Measurements from ENCODE around the gene FRMD8.

The FRMD8 gene

GRCh38 chr11:65426839-65427690 is 40.6 kb downstream of the FRMD8 start:
- Histone ChIP-seq H3K27ac (peak overlapping the region; percentile 97), H3K4me1 (ENCODE audit: control insufficient read depth in 1 of 2, insufficient read depth in 1 of 2, low read depth in 1 of 2, low read length in 1 of 2) (peaks cover 58 to 62% of the 10 kb centered on the region in 2 experiments), H3K9me3 (no peaks in the 10 kb centered on the region), H3K36me3 (peaks cover 59% of the 10 kb centered on the region), H3K27me3 (no peaks in the 10 kb centered on the region), H3K4me3 (ENCODE audit: low read depth in 1 of 2, low read length in 1 of 2) (peak overlapping the region; percentile 93 to 95)
- TF ChIP-seq, protein P1, sequence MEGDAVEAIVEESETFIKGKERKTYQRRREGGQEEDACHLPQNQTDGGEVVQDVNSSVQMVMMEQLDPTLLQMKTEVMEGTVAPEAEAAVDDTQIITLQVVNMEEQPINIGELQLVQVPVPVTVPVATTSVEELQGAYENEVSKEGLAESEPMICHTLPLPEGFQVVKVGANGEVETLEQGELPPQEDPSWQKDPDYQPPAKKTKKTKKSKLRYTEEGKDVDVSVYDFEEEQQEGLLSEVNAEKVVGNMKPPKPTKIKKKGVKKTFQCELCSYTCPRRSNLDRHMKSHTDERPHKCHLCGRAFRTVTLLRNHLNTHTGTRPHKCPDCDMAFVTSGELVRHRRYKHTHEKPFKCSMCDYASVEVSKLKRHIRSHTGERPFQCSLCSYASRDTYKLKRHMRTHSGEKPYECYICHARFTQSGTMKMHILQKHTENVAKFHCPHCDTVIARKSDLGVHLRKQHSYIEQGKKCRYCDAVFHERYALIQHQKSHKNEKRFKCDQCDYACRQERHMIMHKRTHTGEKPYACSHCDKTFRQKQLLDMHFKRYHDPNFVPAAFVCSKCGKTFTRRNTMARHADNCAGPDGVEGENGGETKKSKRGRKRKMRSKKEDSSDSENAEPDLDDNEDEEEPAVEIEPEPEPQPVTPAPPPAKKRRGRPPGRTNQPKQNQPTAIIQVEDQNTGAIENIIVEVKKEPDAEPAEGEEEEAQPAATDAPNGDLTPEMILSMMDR (IDR thresholded peaks at IDR 0.05), result no peak

DNA sequence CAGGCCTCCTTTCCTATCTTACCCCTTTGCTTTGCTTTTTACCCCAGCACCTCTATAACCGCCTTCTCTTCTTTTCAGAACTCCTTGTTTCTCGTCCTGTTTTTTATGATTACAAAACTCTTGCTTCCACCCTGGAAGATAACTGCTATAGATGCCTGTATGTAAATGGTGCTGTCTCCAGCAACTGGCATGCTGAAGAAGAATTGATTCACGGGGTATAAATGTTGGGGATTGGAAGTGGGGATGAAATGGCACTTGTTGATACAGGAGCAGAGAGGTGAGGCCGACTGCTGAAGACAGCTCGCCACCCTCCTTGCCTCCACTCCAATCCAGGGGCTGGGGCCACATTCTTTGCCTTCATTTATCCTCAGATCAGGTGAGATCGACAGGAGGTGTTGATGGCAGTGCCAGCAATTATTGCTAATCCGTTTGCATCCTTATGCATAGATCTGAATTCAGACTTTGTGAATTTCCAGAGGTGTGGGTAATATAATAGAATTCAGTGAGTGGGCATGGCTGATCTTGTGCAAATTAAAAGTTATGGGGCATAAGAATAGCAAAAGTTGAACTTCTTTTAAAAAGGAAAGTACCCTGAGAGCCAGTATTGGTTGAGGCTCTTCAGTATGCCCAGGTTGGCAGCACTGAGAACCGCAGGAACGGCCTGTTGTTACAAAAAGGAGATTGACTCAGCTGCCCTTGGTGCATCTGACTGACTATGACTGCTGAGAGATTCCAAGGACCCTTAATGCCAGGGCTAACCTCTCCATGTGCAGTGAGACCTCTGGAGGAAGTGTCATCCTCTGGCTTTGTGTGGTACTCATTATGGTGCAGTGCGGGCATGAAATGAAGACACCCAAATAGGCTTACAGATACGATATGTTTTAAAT is 41.5 kb downstream of the FRMD8 start:
- Histone ChIP-seq H3K4me3 (ENCODE audit: low read depth in 1 of 2, low read length in 1 of 2) (peak overlapping the region; percentile 93 to 95), H3K4me1 (ENCODE audit: control insufficient read depth in 1 of 2, insufficient read depth in 1 of 2, low read depth in 1 of 2, low read length in 1 of 2) (peaks cover 66 to 71% of the 10 kb centered on the region in 2 experiments), H3K27me3 (no peaks in the 10 kb centered on the region), H3K27ac (peak overlapping the region; percentile 97), H3K9me3 (no peaks in the 10 kb centered on the region), H3K36me3 (peaks cover 66% of the 10 kb centered on the region)
- TF ChIP-seq, protein P1 (IDR thresholded peaks at IDR 0.05), result no peak

DNA sequence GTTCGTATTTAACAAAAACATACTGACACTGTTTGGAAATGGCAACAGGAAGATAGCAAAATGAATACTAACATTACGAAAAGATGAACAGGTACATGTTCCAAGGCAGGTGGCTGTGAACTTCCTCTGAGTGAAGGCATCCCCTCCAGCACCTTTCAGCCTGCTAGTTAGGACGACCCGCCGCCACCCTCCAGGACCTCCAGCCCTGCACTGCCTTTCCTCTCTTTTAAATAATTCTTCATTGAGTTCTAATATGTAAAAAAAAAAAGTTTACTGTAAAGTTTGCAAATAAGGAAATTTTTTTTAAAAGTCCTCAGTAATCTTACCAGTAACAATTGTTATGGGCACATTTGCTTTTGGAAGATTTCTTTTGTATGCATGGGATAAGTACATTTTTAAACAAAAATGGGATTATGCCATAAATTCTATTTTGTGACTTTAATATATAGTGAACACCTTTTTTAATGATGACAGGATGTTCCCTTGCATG is 42.2 kb downstream of the FRMD8 start:
- Histone ChIP-seq H3K27me3 (no peaks in the 10 kb centered on the region), H3K4me1 (ENCODE audit: control insufficient read depth in 1 of 2, insufficient read depth in 1 of 2, low read depth in 1 of 2, low read length in 1 of 2) (peaks cover 71 to 77% of the 10 kb centered on the region in 2 experiments), H3K36me3 (peaks cover 69% of the 10 kb centered on the region), H3K9me3 (no peaks in the 10 kb centered on the region), H3K27ac (peak overlapping the region; percentile 97), H3K4me3 (ENCODE audit: low read depth in 1 of 2, low read length in 1 of 2) (peak overlapping the region; percentile 93 to 95)
- TF ChIP-seq, protein P1 (IDR thresholded peaks at IDR 0.05), result no peak

GRCh38 chr11:65429068-65429681 is 42.7 kb downstream of the FRMD8 start:
- Histone ChIP-seq H3K27ac (peak overlapping the region; percentile 97), H3K27me3 (no peaks in the 10 kb centered on the region), H3K4me1 (ENCODE audit: control insufficient read depth in 1 of 2, insufficient read depth in 1 of 2, low read depth in 1 of 2, low read length in 1 of 2) (peaks cover 76 to 81% of the 10 kb centered on the region in 2 experiments), H3K9me3 (no peaks in the 10 kb centered on the region), H3K4me3 (ENCODE audit: low read depth in 1 of 2, low read length in 1 of 2) (peak overlapping the region; percentile 93 to 95), H3K36me3 (peaks cover 69% of the 10 kb centered on the region)
- TF ChIP-seq, protein P1 (IDR thresholded peaks at IDR 0.05), result no peak

DNA sequence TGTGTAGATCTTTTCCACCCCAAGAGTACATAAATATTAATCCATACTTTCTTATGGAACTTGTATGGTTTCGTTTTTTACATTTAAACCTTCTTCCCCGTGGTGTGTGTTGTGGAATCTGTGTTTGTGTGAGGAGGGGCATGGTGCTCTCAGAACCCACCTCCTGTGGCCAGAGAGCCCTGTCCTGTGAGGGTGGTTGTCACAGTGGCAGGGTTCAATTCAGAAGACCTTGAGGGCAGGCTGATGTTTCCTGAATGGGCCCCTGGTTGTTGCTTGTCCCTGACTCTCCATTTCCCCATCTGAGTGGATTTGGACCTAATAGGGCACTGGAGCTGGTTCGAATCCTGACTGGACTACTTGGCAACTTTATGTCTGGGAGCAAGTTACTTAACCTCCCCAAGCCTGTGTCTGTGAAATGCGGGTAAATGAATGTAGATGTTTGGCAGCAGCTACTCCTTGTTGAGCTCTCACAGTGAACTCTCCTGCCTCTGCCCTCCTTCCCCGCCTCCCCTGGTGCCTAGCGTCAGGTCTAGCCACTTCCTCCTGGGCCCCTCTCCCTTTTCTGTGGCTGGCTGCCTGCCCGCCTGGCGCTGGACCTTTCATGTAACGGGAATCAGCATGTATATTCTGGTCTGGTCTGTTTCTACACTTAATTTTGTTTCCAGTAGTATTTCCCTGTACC is 43.4 kb downstream of the FRMD8 start:
- H3K27ac ChIP-seq, result peak overlapping the region; percentile 97
- no peaks in the 10 kb centered on the region for H3K9me3 ChIP-seq
- H3K4me1 ChIP-seq (ENCODE audit: control insufficient read depth in 1 of 2, insufficient read depth in 1 of 2, low read depth in 1 of 2, low read length in 1 of 2), result peaks cover 83 to 88% of the 10 kb centered on the region in 2 experiments
- peaks cover 73% of the 10 kb centered on the region for H3K36me3 ChIP-seq
- TF ChIP-seq, protein P1 (IDR thresholded peaks at IDR 0.05), result no peak
- no peaks in the 10 kb centered on the region for H3K27me3 ChIP-seq
- peak overlapping the region; percentile 93 to 95 for H3K4me3 ChIP-seq (ENCODE audit: low read depth in 1 of 2, low read length in 1 of 2)
